ENCODE measurements around the gene PARVB. TPM values are rescaled to one million over a fixed set of nuclear protein-coding genes. Genes with fewer than 3 reads are reported as not detected.

Gene PARVB
- total RNA-seq, 4 donors from 2014 or later = 32.1 to 61.9 (median 41.9) TPM

DNA sequence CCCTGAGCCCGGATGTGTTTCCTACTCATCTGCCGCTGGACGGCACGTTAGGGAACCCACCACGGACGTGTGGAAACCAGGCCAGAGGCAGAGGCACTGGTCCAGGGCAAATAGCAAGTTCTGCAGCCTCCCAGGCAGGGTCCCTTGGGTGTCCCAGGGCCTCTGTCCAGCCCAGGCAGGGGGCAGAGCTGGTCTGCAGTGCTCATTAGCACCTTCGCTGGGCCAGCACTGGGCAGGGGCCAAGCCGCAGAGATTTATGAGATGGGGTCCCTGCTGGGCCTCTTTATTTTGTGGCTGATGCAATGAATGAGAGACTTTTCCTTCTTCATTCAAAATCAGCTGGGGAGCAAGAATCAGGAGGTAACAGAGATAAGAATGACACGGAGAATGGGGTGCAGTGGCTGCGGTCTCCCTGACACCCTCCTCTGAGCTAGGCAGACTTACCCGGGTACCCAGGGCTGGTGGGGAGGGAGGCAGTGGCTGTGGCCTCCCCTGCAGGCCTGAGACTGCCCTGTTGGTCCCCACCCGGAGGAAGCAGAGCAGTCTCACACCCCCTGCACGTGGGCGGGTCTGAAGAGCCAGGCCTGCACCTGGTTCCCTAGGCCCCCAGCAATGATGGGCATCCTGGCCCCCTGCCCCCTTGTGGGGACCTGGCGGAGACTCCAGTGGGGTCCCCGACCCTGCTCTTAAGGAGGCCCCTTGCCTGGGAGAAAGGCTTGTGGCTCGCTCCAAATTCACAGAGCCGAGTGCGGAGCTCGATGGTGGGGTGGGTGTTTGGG, 142.6 kb downstream of the PARVB start:
- 100% methylated on average over 2 of the region's 20 CpGs; no CpG with 5 or more reads in 1 of the 2 donors for WGBS, 2 donors (ENCODE audit: low coverage in 1 of 2)
- peaks cover 0 to 73% of the 10 kb centered on the region in 2 donors for H3K36me3 ChIP-seq
- no peak overlapping the region for H3K27ac ChIP-seq
- no peak overlapping the region for H3K4me3 ChIP-seq
- H3K27me3 ChIP-seq = no peaks in the 10 kb centered on the region
- H3K4me1 ChIP-seq = no peaks in the 10 kb centered on the region
- ATAC-seq = no peak
- H3K9me3 ChIP-seq = no peaks in the 10 kb centered on the region
- TF ChIP-seq, protein P1, sequence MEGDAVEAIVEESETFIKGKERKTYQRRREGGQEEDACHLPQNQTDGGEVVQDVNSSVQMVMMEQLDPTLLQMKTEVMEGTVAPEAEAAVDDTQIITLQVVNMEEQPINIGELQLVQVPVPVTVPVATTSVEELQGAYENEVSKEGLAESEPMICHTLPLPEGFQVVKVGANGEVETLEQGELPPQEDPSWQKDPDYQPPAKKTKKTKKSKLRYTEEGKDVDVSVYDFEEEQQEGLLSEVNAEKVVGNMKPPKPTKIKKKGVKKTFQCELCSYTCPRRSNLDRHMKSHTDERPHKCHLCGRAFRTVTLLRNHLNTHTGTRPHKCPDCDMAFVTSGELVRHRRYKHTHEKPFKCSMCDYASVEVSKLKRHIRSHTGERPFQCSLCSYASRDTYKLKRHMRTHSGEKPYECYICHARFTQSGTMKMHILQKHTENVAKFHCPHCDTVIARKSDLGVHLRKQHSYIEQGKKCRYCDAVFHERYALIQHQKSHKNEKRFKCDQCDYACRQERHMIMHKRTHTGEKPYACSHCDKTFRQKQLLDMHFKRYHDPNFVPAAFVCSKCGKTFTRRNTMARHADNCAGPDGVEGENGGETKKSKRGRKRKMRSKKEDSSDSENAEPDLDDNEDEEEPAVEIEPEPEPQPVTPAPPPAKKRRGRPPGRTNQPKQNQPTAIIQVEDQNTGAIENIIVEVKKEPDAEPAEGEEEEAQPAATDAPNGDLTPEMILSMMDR (IDR thresholded peaks at IDR 0.05) = no peak
- TF ChIP-seq POLR2AphosphoS5 (IDR thresholded peaks at IDR 0.05) = no peak
- no peak for TF ChIP-seq POLR2A (IDR thresholded peaks at IDR 0.05)
- TF ChIP-seq EP300 (IDR thresholded peaks at IDR 0.05) = no peak

GRCh38 chr22:44167501-44167900, 143.4 kb downstream of the PARVB start:
- H3K4me3 ChIP-seq = no peak overlapping the region
- peaks cover 0 to 73% of the 10 kb centered on the region in 2 donors for H3K36me3 ChIP-seq
- H3K27ac ChIP-seq = no peak overlapping the region
- H3K9me3 ChIP-seq = no peaks in the 10 kb centered on the region
- no CpG with 5 or more reads among the region's 12 CpGs for WGBS, 2 donors (ENCODE audit: low coverage in 1 of 2)
- ATAC-seq = no peak
- no peaks in the 10 kb centered on the region for H3K4me1 ChIP-seq
- no peaks in the 10 kb centered on the region for H3K27me3 ChIP-seq
- TF ChIP-seq, protein P1 (IDR thresholded peaks at IDR 0.05) = no peak
- no peak for TF ChIP-seq POLR2A (IDR thresholded peaks at IDR 0.05)
- TF ChIP-seq EP300 (IDR thresholded peaks at IDR 0.05) = no peak
- no peak for TF ChIP-seq POLR2AphosphoS5 (IDR thresholded peaks at IDR 0.05)

- TF ChIP-seq, protein P1 (IDR thresholded peaks at IDR 0.05) = no peak
- TF ChIP-seq EP300 (IDR thresholded peaks at IDR 0.05) (no peak), POLR2A (IDR thresholded peaks at IDR 0.05) (no peak), POLR2AphosphoS5 (IDR thresholded peaks at IDR 0.05) (no peak)
- Histone ChIP-seq H3K9me3 (no peaks in the 10 kb centered on the region), H3K27ac (no peak overlapping the region), H3K36me3 (peaks cover 0 to 73% of the 10 kb centered on the region in 2 donors), H3K4me3 (no peak overlapping the region), H3K27me3 (no peaks in the 10 kb centered on the region), H3K4me1 (no peaks in the 10 kb centered on the region)
- WGBS, 2 donors (ENCODE audit: low coverage in 1 of 2) = 80 to 100% methylated on average over 1 of the region's 13 CpGs
- no peak for ATAC-seq
Observed at GRCh38 chr22:44168206-44168605, 144.1 kb downstream of the PARVB start.

GRCh38 chr22:44170470-44170869, 146.4 kb downstream of the PARVB start:
- WGBS, 2 donors (ENCODE audit: low coverage in 1 of 2) = 73% methylated on average over 3 of the region's 11 CpGs; no CpG with 5 or more reads in 1 of the 2 donors
- Histone ChIP-seq H3K27me3 (no peaks in the 10 kb centered on the region), H3K4me1 (no peaks in the 10 kb centered on the region), H3K4me3 (no peak overlapping the region), H3K9me3 (no peaks in the 10 kb centered on the region), H3K27ac (no peak overlapping the region), H3K36me3 (peaks cover 0 to 54% of the 10 kb centered on the region in 2 donors)
- TF ChIP-seq POLR2AphosphoS5 (IDR thresholded peaks at IDR 0.05) = no peak
- no peak for TF ChIP-seq POLR2A (IDR thresholded peaks at IDR 0.05)
- TF ChIP-seq EP300 (IDR thresholded peaks at IDR 0.05) = no peak
- TF ChIP-seq, protein P1 (IDR thresholded peaks at IDR 0.05) = no peak
- ATAC-seq = no peak

GRCh38 chr22:44171561-44171960, 147.5 kb downstream of the PARVB start:
- no peak for ATAC-seq
- H3K36me3 ChIP-seq = peaks cover 0 to 45% of the 10 kb centered on the region in 2 donors
- no peaks in the 10 kb centered on the region for H3K4me1 ChIP-seq
- no peaks in the 10 kb centered on the region for H3K27me3 ChIP-seq
- H3K27ac ChIP-seq = no peak overlapping the region
- H3K4me3 ChIP-seq = no peak overlapping the region
- 57 to 82% methylated on average over 1 to 5 of the region's 6 CpGs for WGBS, 2 donors (ENCODE audit: low coverage in 1 of 2)
- no peaks in the 10 kb centered on the region for H3K9me3 ChIP-seq
- no peak for TF ChIP-seq POLR2AphosphoS5 (IDR thresholded peaks at IDR 0.05)
- no peak for TF ChIP-seq POLR2A (IDR thresholded peaks at IDR 0.05)
- no peak for TF ChIP-seq EP300 (IDR thresholded peaks at IDR 0.05)
- TF ChIP-seq, protein P1 (IDR thresholded peaks at IDR 0.05) = no peak
